CD14-positive monocyte (primary cell): ENCODE data around the gene ACOT9. TPM values are rescaled to one million over a fixed set of nuclear protein-coding genes. Genes with fewer than 3 reads are reported as not detected.
A peak's percentile ranks its signal among the peaks of the same experiment; 100 is the strongest.

Source experiments
- DNase-seq, 3 donors: peaks; one replicate each; pipeline ENCODE4 v3.0.0-alpha.2; 2011 to 2022
- H2AFZ ChIP-seq: 2 replicates; pipeline ENCODE4 v1.6.0; 2012; ENCODE audit warnings: mild to moderate bottlenecking, low read depth, low read length, inconsistent platforms; ENCODE audit not compliant: insufficient read depth, poor library complexity, severe bottlenecking
- H3K27ac ChIP-seq, 2 donors: 1 replicate in 1 of 2; 2 replicates in 1 of 2; pipeline ENCODE4 v1.5.1; 2012 to 2013; ENCODE audit warnings: low read length in 2 of 2, control low read depth in 1 of 2, inconsistent platforms in 1 of 2, low read depth in 1 of 2, mild to moderate bottlenecking in 1 of 2
- H3K27me3 ChIP-seq, 2 donors: one replicate each; pipeline versions ENCODE4 v1.6.0 to v1.6.1; 2011 to 2013; ENCODE audit warnings: low read length in 2 of 2; ENCODE audit not compliant: control insufficient read depth in 2 of 2, insufficient read depth in 2 of 2
- H3K36me3 ChIP-seq, 2 donors: replicated peaks in 1 of 2; 1 replicate in 1 of 2; 2 replicates in 1 of 2; pipeline versions ENCODE4 v1.5.1 to v1.6.1; 2012 to 2013; ENCODE audit warnings: low read length in 2 of 2, control low read depth in 1 of 2, inconsistent platforms in 1 of 2, mild to moderate bottlenecking in 1 of 2; ENCODE audit not compliant: insufficient read depth in 2 of 2, control insufficient read depth in 1 of 2
- H3K4me1 ChIP-seq, 2 donors: 1 replicate in 1 of 2; 2 replicates in 1 of 2; pipeline versions ENCODE4 v1.5.1 to v1.6.1; 2012 to 2013; ENCODE audit warnings: low read length in 2 of 2, control low read depth in 1 of 2, inconsistent platforms in 1 of 2, mild to moderate bottlenecking in 1 of 2, moderate library complexity in 1 of 2; ENCODE audit not compliant: insufficient read depth in 2 of 2, control insufficient read depth in 1 of 2
- H3K4me2 ChIP-seq: replicated peaks from 2 replicates; pipeline ENCODE3; 2012; ENCODE audit warnings: low read length, moderate library complexity, mild to moderate bottlenecking; ENCODE audit not compliant: poor library complexity, severe bottlenecking; ENCODE audit errors: extremely low read depth
- H3K4me3 ChIP-seq, 3 experiments: fragments of 200-600 bp in 1 of 3; sonication (generic) in 1 of 3; replicated peaks in 1 of 3; 1 replicate in 2 of 3; 2 replicates in 1 of 3; pipeline ENCODE4 v1.5.1; 2011 to 2013; ENCODE audit warnings: low read length in 3 of 3, mild to moderate bottlenecking in 3 of 3, control low read depth in 2 of 3, low read depth in 2 of 3, inconsistent platforms in 1 of 3, moderate library complexity in 1 of 3
- H3K79me2 ChIP-seq: 2 replicates; pipeline ENCODE4 v1.6.0; 2012; ENCODE audit warnings: mild to moderate bottlenecking, control low read depth, inconsistent platforms, low read length, moderate library complexity; ENCODE audit not compliant: insufficient read depth
- H3K9ac ChIP-seq: 2 replicates; pipeline ENCODE4 v1.6.0; 2017; ENCODE audit warnings: low read length, mild to moderate bottlenecking; ENCODE audit not compliant: insufficient read depth, poor library complexity, severe bottlenecking
- H3K9me3 ChIP-seq, 2 donors: replicated peaks in 1 of 2; 1 replicate in 1 of 2; 2 replicates in 1 of 2; pipeline versions ENCODE4 v1.5.1 to v1.6.1; 2012 to 2013; ENCODE audit warnings: low read length in 2 of 2, control low read depth in 1 of 2; ENCODE audit not compliant: control insufficient read depth in 1 of 2, insufficient read depth in 1 of 2
- H4K20me1 ChIP-seq: 2 replicates; pipeline ENCODE4 v1.6.0; 2012; ENCODE audit warnings: mild to moderate bottlenecking, low read length, control low read depth, moderate library complexity; ENCODE audit not compliant: insufficient read depth
- H3K27ac Mint-ChIP-seq, 7 donors: one replicate each; pipeline ENCODE4 v1.8.0; 2020; ENCODE audit warnings: mild to moderate bottlenecking in 7 of 7, mixed read lengths in 7 of 7, moderate library complexity in 6 of 7, inconsistent platforms in 2 of 7
- H3K27me3 Mint-ChIP-seq, 3 donors: one replicate each; pipeline ENCODE4 v1.8.0; 2021 to 2022; ENCODE audit warnings: low read depth in 3 of 3, mild to moderate bottlenecking in 3 of 3, mixed read lengths in 3 of 3, moderate library complexity in 3 of 3, inconsistent platforms in 1 of 3
- H3K36me3 Mint-ChIP-seq, 2 donors: one replicate each; pipeline ENCODE4 v1.8.0; 2020; ENCODE audit warnings: mixed read lengths in 2 of 2, inconsistent platforms in 1 of 2, mild to moderate bottlenecking in 1 of 2
- H3K4me1 Mint-ChIP-seq: one replicate; pipeline ENCODE4 v1.8.0; 2020; ENCODE audit warnings: mild to moderate bottlenecking, mixed read lengths
- H3K4me3 Mint-ChIP-seq, 2 donors: one replicate each; pipeline ENCODE4 v1.8.0; 2020; ENCODE audit warnings: mild to moderate bottlenecking in 2 of 2, mixed read lengths in 2 of 2, moderate library complexity in 1 of 2
- H3K9me3 Mint-ChIP-seq, 7 donors: one replicate each; pipeline ENCODE4 v1.8.0; 2020 to 2022; ENCODE audit warnings: mixed read lengths in 7 of 7, mild to moderate bottlenecking in 6 of 7, moderate library complexity in 6 of 7, inconsistent platforms in 2 of 7
- CTCF ChIP-seq: fragments of 200-600 bp; IDR thresholded peaks from one replicate; pipeline ENCODE4 v1.8.0; 2022; ENCODE audit warnings: antibody characterized with exemption, mild to moderate bottlenecking
- WGBS: methylation state at CpG from one replicate; pipeline ENCODE4 v1.1.5; 2013; ENCODE audit warnings: missing lambda C conversion rate; ENCODE audit not compliant: insufficient coverage; 5-methylcytosine and 5-hydroxymethylcytosine counted together
- intact Hi-C, 2 donors: fragments of 100-400 bp; cut with micrococcal nuclease; formaldehyde crosslinking; loops; one replicate each; pipeline versions ENCODE4 v1.15.0 to v1.15.1; 2023
- polyA plus RNA-seq, 3 donors: library from polyadenylated mRNA; depleted of rRNA in 1 of 3; unstranded in 2 of 3; stranded (reverse) in 1 of 3; fragments of 300-500 nt in 2 of 3; fragments of >200 nt in 1 of 3; fragmentation: Illumina TruSeq in 2 of 3; gene quantifications; 1 replicate in 2 of 3; 2 replicates in 1 of 3; pipeline ENCODE4 v1.2.3, GENCODE V29; 2012 to 2021

Gene ACOT9
- polyA plus RNA-seq, 3 donors = 49.2 to 69.3 (median 51.8) TPM

DNA sequence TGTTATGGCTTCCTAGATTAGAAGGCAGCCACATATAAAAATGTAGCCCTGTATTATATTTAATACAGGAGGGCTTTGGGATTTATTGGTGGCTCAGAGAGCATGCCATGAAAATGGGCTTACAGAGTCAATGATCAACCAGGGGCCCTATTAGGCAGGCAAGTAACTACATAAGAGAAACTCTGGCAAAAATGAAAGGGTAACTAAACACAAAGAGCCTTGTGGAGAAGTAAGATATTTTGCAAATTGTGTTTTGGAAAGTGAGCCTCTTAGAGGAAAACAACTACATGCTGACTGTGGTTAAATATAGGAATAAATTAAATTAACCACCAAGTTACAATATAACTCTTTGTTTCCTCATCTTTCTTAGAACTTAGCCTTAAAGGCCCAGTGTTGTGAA lies 45.4 kb upstream of the ACOT9 start:
- Mint-ChIP-seq H3K27me3 (peaks cover 0 to 5% (median 0%) of the 10 kb centered on the region in 3 donors), H3K9me3 (peaks cover 0 to 16% (median 9%) of the 10 kb centered on the region in 7 donors), H3K36me3 (peaks cover 24 to 31% of the 10 kb centered on the region in 2 donors), H3K4me1 (peaks cover 16% of the 10 kb centered on the region), H3K27ac (peak overlapping the region in 5 of 7 donors; percentile 24 to 86 (median 58)), H3K4me3 (no peak overlapping the region)
- no peaks in the 10 kb centered on the region for H3K27me3 ChIP-seq
- H4K20me1 ChIP-seq = peaks cover 25% of the 10 kb centered on the region
- H3K4me2 ChIP-seq = no peak overlapping the region
- no peak for TF ChIP-seq CTCF
- H3K79me2 ChIP-seq = peaks cover 24% of the 10 kb centered on the region
- no peak overlapping the region for H3K9ac ChIP-seq
- H2AFZ ChIP-seq = no peak overlapping the region
- peaks cover 0 to 3% of the 10 kb centered on the region in 2 donors for H3K9me3 ChIP-seq
- no peak overlapping the region for H3K4me3 ChIP-seq
- H3K4me1 ChIP-seq = peaks cover 20 to 29% of the 10 kb centered on the region in 2 donors
- H3K36me3 ChIP-seq = peaks cover 17 to 26% of the 10 kb centered on the region in 2 donors
- intact Hi-C loops = loop anchor here (2.0 to 10.0 kb wide), 3 partner anchors 16 to 114 kb away; no protein-coding TSS in a partner anchor
- H3K27ac ChIP-seq = peak overlapping the region in 1 of 2 donors; percentile 47
- DNase-seq = no peak

DNA sequence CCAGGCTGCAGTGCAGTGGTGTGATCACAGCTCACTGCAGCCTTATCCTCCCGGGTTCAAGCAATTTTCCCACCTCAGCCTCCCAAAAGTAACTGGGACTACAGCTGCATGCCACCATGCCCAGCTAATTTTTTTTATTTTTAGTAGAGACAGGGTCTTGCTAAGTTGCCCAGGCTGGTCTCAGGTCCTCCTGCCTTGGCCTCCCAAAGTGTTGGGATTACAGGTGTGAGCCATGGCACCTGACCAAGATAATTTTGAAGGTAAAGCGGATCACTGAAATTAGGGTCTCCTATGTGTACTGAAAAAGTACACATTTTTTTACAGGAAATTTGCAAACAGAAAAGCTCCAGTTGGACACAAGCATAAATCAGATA lies 44.7 kb upstream of the ACOT9 start:
- H3K79me2 ChIP-seq = peaks cover 27% of the 10 kb centered on the region
- no CpG with 5 or more reads among the region's 2 CpGs for WGBS
- intact Hi-C loops = loop anchor here (2.0 to 10.0 kb wide), 3 partner anchors 17 to 115 kb away; no protein-coding TSS in a partner anchor
- H3K9ac ChIP-seq = no peak overlapping the region
- peaks cover 0 to 3% of the 10 kb centered on the region in 2 donors for H3K9me3 ChIP-seq
- H3K27ac ChIP-seq = peak overlapping the region in 1 of 2 donors; percentile 47
- TF ChIP-seq CTCF = no peak
- DNase-seq = no peak
- peaks cover 14% of the 10 kb centered on the region for H3K4me1 Mint-ChIP-seq
- H3K4me3 ChIP-seq = no peak overlapping the region
- no peak overlapping the region for H2AFZ ChIP-seq
- H3K4me1 ChIP-seq = peaks cover 20 to 30% of the 10 kb centered on the region in 2 donors
- H3K36me3 Mint-ChIP-seq = peaks cover 27 to 36% of the 10 kb centered on the region in 2 donors
- H3K4me3 Mint-ChIP-seq = no peak overlapping the region
- peaks cover 0 to 5% (median 0%) of the 10 kb centered on the region in 3 donors for H3K27me3 Mint-ChIP-seq
- H3K4me2 ChIP-seq = no peak overlapping the region
- no peaks in the 10 kb centered on the region for H3K27me3 ChIP-seq
- H3K9me3 Mint-ChIP-seq = peaks cover 0 to 19% (median 14%) of the 10 kb centered on the region in 7 donors
- peaks cover 17 to 27% of the 10 kb centered on the region in 2 donors for H3K36me3 ChIP-seq
- peaks cover 26% of the 10 kb centered on the region for H4K20me1 ChIP-seq
- peak overlapping the region in 4 of 7 donors; percentile 58 to 77 (median 63) for H3K27ac Mint-ChIP-seq
